ENCODE measurements around the gene C13orf42.

The C13orf42 gene

GRCh38 chr13:51065372-51066090 is 45.5 kb downstream of the C13orf42 start:
- no peak overlapping the region for H3K4me3 ChIP-seq (replicated peaks; ENCODE audit: low read depth, low read length)
- no peaks in the 10 kb centered on the region for H3K36me3 ChIP-seq (ENCODE audit: control insufficient read depth, insufficient read depth, low read length)
- DNase-seq (ENCODE audit: extremely low read depth, insufficient read length) = no peak
- TF ChIP-seq CTCF (IDR thresholded peaks at IDR 0.05; ENCODE audit: insufficient read depth, low read length, poor library complexity, severe bottlenecking) = no peak
- H3K27me3 ChIP-seq (replicated peaks; ENCODE audit: control insufficient read depth, insufficient read depth, low read length) = no peaks in the 10 kb centered on the region

- Histone ChIP-seq H3K27me3 (replicated peaks; ENCODE audit: control insufficient read depth, insufficient read depth, low read length) (no peaks in the 10 kb centered on the region), H3K36me3 (ENCODE audit: control insufficient read depth, insufficient read depth, low read length) (no peaks in the 10 kb centered on the region), H3K4me3 (replicated peaks; ENCODE audit: low read depth, low read length) (no peak overlapping the region)
- DNase-seq (ENCODE audit: extremely low read depth, insufficient read length) = no peak
- TF ChIP-seq CTCF (IDR thresholded peaks at IDR 0.05; ENCODE audit: insufficient read depth, low read length, poor library complexity, severe bottlenecking) = no peak
Observed at GRCh38 chr13:51064753-51065152, 46.3 kb downstream of the C13orf42 start.

GRCh38 chr13:51063909-51064308 is 47.2 kb downstream of the C13orf42 start:
- H3K4me3 ChIP-seq (replicated peaks; ENCODE audit: low read depth, low read length) = no peak overlapping the region
- TF ChIP-seq CTCF (IDR thresholded peaks at IDR 0.05; ENCODE audit: insufficient read depth, low read length, poor library complexity, severe bottlenecking) = no peak
- no peak for DNase-seq (ENCODE audit: extremely low read depth, insufficient read length)
- no peaks in the 10 kb centered on the region for H3K36me3 ChIP-seq (ENCODE audit: control insufficient read depth, insufficient read depth, low read length)
- H3K27me3 ChIP-seq (replicated peaks; ENCODE audit: control insufficient read depth, insufficient read depth, low read length) = no peaks in the 10 kb centered on the region

- no peak for DNase-seq (ENCODE audit: extremely low read depth, insufficient read length)
- no peaks in the 10 kb centered on the region for H3K36me3 ChIP-seq (ENCODE audit: control insufficient read depth, insufficient read depth, low read length)
- no peaks in the 10 kb centered on the region for H3K27me3 ChIP-seq (replicated peaks; ENCODE audit: control insufficient read depth, insufficient read depth, low read length)
- no peak overlapping the region for H3K4me3 ChIP-seq (replicated peaks; ENCODE audit: low read depth, low read length)
- no peak for TF ChIP-seq CTCF (IDR thresholded peaks at IDR 0.05; ENCODE audit: insufficient read depth, low read length, poor library complexity, severe bottlenecking)
Observed at GRCh38 chr13:51058461-51059167, 52.5 kb downstream of the C13orf42 start.

GRCh38 chr13:51057906-51058305 is 53.2 kb downstream of the C13orf42 start:
- Histone ChIP-seq H3K4me3 (replicated peaks; ENCODE audit: low read depth, low read length) (no peak overlapping the region), H3K36me3 (ENCODE audit: control insufficient read depth, insufficient read depth, low read length) (no peaks in the 10 kb centered on the region), H3K27me3 (replicated peaks; ENCODE audit: control insufficient read depth, insufficient read depth, low read length) (no peaks in the 10 kb centered on the region)
- TF ChIP-seq CTCF (IDR thresholded peaks at IDR 0.05; ENCODE audit: insufficient read depth, low read length, poor library complexity, severe bottlenecking) = no peak
- DNase-seq (ENCODE audit: extremely low read depth, insufficient read length) = no peak
